RWPE2 (cell line): ENCODE results near the gene RXRA.

Experiments
- ATAC-seq: fragments of 200-7000 bp; cut with Tn5 transposase; 3 replicates; pipeline ENCODE4 v1.9.1; 2021; ENCODE audit warnings: low read depth
- DNase-seq: peaks from one replicate; pipeline ENCODE4 v3.0.0-alpha.2; 2020; ENCODE audit warnings: low spot score
- H3K27ac ChIP-seq: fragments of 450-650 bp; 2 replicates; pipeline ENCODE4 v1.5.1; 2017; ENCODE audit warnings: mild to moderate bottlenecking; ENCODE audit not compliant: poor library complexity, severe bottlenecking
- H3K27me3 ChIP-seq: fragments of 250-450 bp; sonication (Bioruptor Pico); 2 replicates; pipeline ENCODE4 v1.5.1; 2021; ENCODE audit warnings: mild to moderate bottlenecking, moderate library complexity; ENCODE audit not compliant: insufficient read depth, poor library complexity, severe bottlenecking
- H3K36me3 ChIP-seq: fragments of 250-450 bp; sonication (Bioruptor Pico); 2 replicates; pipeline ENCODE4 v1.5.1; 2020; ENCODE audit warnings: low read depth, mild to moderate bottlenecking, moderate library complexity
- H3K4me1 ChIP-seq: fragments of 250-450 bp; sonication (Bioruptor Pico); 2 replicates; pipeline ENCODE4 v1.5.1; 2021; ENCODE audit warnings: mild to moderate bottlenecking, moderate library complexity; ENCODE audit not compliant: insufficient read depth, poor library complexity, severe bottlenecking
- H3K4me3 ChIP-seq: fragments of 250-450 bp; sonication (Bioruptor Pico); 2 replicates; pipeline ENCODE4 v1.5.1; 2021; ENCODE audit warnings: mild to moderate bottlenecking, moderate library complexity; ENCODE audit not compliant: severe bottlenecking
- H3K9me3 ChIP-seq: fragments of 250-450 bp; sonication (Bioruptor Pico); 2 replicates; pipeline ENCODE4 v1.5.1; 2021; ENCODE audit warnings: mild to moderate bottlenecking, moderate library complexity; ENCODE audit not compliant: severe bottlenecking
- CTCF ChIP-seq: fragments of 450-650 bp; IDR thresholded peaks from one replicate; pipeline ENCODE4 v1.5.1; 2017; ENCODE audit warnings: mild to moderate bottlenecking, moderate library complexity; ENCODE audit not compliant: poor library complexity, severe bottlenecking

RXRA gene

GRCh38 chr9:134352247-134352933 is 26.1 kb downstream of the RXRA start:
- Histone ChIP-seq H3K9me3 (no peaks in the 10 kb centered on the region), H3K4me3 (no peak overlapping the region), H3K27ac (no peak overlapping the region), H3K27me3 (no peaks in the 10 kb centered on the region), H3K4me1 (peaks cover 25% of the 10 kb centered on the region), H3K36me3 (no peaks in the 10 kb centered on the region)
- DNase-seq: no peak
- ATAC-seq: no peak
- no peak for TF ChIP-seq CTCF

GRCh38 chr9:134353539-134353938 is 27.3 kb downstream of the RXRA start:
- peaks cover 37% of the 10 kb centered on the region for H3K4me1 ChIP-seq
- DNase-seq: no peak

GRCh38 chr9:134355158-134355557 is 28.9 kb downstream of the RXRA start:
- no peaks in the 10 kb centered on the region for H3K27me3 ChIP-seq
- no peak for DNase-seq
- ATAC-seq: peak; percentile 0; the same call in 1 of the 3 replicates
- no peaks in the 10 kb centered on the region for H3K36me3 ChIP-seq
- H3K4me3 ChIP-seq: no peak overlapping the region
- no peaks in the 10 kb centered on the region for H3K9me3 ChIP-seq
- H3K4me1 ChIP-seq: peaks cover 53% of the 10 kb centered on the region
- TF ChIP-seq CTCF: no peak
- H3K27ac ChIP-seq: peak overlapping the region; percentile 80

More at GRCh38 chr9:134353539-134353938, 27.3 kb downstream of the RXRA start:
- Histone ChIP-seq H3K36me3 (no peaks in the 10 kb centered on the region), H3K9me3 (no peaks in the 10 kb centered on the region), H3K4me3 (no peak overlapping the region), H3K27ac (peak overlapping the region; percentile 80), H3K27me3 (no peaks in the 10 kb centered on the region)
- ATAC-seq: no peak
- no peak for TF ChIP-seq CTCF

GRCh38 chr9:134355561-134356279 is 29.5 kb downstream of the RXRA start:
- Histone ChIP-seq H3K27ac (peak overlapping the region; percentile 80), H3K4me1 (peaks cover 59% of the 10 kb centered on the region), H3K9me3 (no peaks in the 10 kb centered on the region), H3K27me3 (no peaks in the 10 kb centered on the region), H3K36me3 (no peaks in the 10 kb centered on the region), H3K4me3 (peak overlapping the region; percentile 0)
- DNase-seq: peak; percentile 86
- peak; percentile 60 for ATAC-seq
- TF ChIP-seq CTCF: no peak
